Endothelial cell of umbilical vein (primary cell): ENCODE results near the gene ACBD3. TPM values are rescaled to one million over a fixed set of nuclear protein-coding genes. Genes with fewer than 3 reads are reported as not detected.

Source experiments
- BruUV-seq: library from RNA; stranded (reverse); fragments of 400-500 nt; replicated peaks from 2 replicates; lab custom pipeline; 2021; lab: Mats Ljungman, UMichigan
- CTCF ChIA-PET: fragments of 300-600, 350-600 bp; sonication (Branson Sonifier 250); formaldehyde crosslinking; loops from one replicate; lab custom pipeline; 2021; ENCODE audit warnings: antibody characterized with exemption, inconsistent platforms; lab: Charles Lee
- POLR2A ChIA-PET: fragments of 300-600, 350-600 bp; sonication (Branson Sonifier 250); formaldehyde crosslinking; loops from one replicate; lab custom pipeline; 2021; ENCODE audit warnings: antibody characterized with exemption, inconsistent platforms; lab: Charles Lee
- DNase-seq: peaks from one replicate; pipeline ENCODE4 v3.0.0-alpha.2; 2011; ENCODE audit warnings: low read depth, low spot score
- FAIRE-seq: peaks from 2 replicates; lab custom pipeline; 2011; peaks lifted over from hg19 to GRCh38; lab: Jason Lieb, UNC
- H2AFZ ChIP-seq: 2 replicates; pipeline ENCODE4 v1.6.0; 2012; ENCODE audit warnings: low read depth, low read length, control low read depth, inconsistent platforms
- H3K27ac ChIP-seq: 2 replicates; pipeline ENCODE4 v1.5.1; 2011; ENCODE audit warnings: low read depth, mild to moderate bottlenecking, control low read depth, low read length, moderate library complexity; ENCODE audit not compliant: insufficient read depth
- H3K27me3 ChIP-seq, 2 experiments: 2 replicates each; pipeline versions ENCODE4 v1.6.0 to v1.6.1; 2011; ENCODE audit warnings: low read length in 2 of 2, mixed read lengths in 1 of 2; ENCODE audit not compliant: control insufficient read depth in 2 of 2, insufficient read depth in 2 of 2
- H3K36me3 ChIP-seq, 2 experiments: 2 replicates in 1 of 2; 3 replicates in 1 of 2; pipeline ENCODE4 v1.5.1; 2011; ENCODE audit warnings: low read length in 2 of 2, mild to moderate bottlenecking in 1 of 2, moderate library complexity in 1 of 2; ENCODE audit not compliant: control insufficient read depth in 2 of 2, insufficient read depth in 2 of 2; ENCODE audit errors: extremely low read depth in 1 of 2
- H3K4me1 ChIP-seq: 3 replicates; pipeline ENCODE4 v1.5.1; 2011; ENCODE audit warnings: mild to moderate bottlenecking, low read length; ENCODE audit not compliant: control insufficient read depth, insufficient read depth; ENCODE audit errors: extremely low read depth
- H3K4me2 ChIP-seq: 2 replicates; pipeline ENCODE4 v1.6.1; 2011; ENCODE audit warnings: low read length, control low read depth, mixed read lengths; ENCODE audit not compliant: insufficient read depth
- H3K4me3 ChIP-seq, 3 experiments: fragments of 200-600 bp in 1 of 3; sonication (generic), shearing (Covaris generic) in 1 of 3; replicated peaks in 1 of 3; 2 replicates each; pipeline ENCODE4 v1.5.1; 2011 to 2016; ENCODE audit warnings: control low read depth in 3 of 3, low read length in 3 of 3, mild to moderate bottlenecking in 2 of 3, inconsistent platforms in 1 of 3, low read depth in 1 of 3, moderate library complexity in 1 of 3; ENCODE audit not compliant: insufficient read depth in 1 of 3
- H3K79me2 ChIP-seq: 2 replicates; pipeline ENCODE4 v1.6.0; 2012; ENCODE audit warnings: low read length, inconsistent platforms; ENCODE audit not compliant: control insufficient read depth, insufficient read depth
- H3K9ac ChIP-seq: replicated peaks from 2 replicates; pipeline ENCODE3; 2011; ENCODE audit warnings: low read length, control low read depth; ENCODE audit not compliant: insufficient read depth; ENCODE audit errors: extremely low read depth
- H3K9me1 ChIP-seq: replicated peaks from 3 replicates; pipeline ENCODE4 v1.6.0; 2011; ENCODE audit warnings: mild to moderate bottlenecking, low read length; ENCODE audit not compliant: control insufficient read depth, insufficient read depth; ENCODE audit errors: extremely low read depth
- H3K9me3 ChIP-seq: replicated peaks from 2 replicates; pipeline ENCODE4 v1.5.1; 2012; ENCODE audit warnings: low read length, inconsistent platforms; ENCODE audit not compliant: control insufficient read depth, insufficient read depth
- H4K20me1 ChIP-seq: replicated peaks from 2 replicates; pipeline ENCODE3; 2011; ENCODE audit warnings: mild to moderate bottlenecking, low read length; ENCODE audit not compliant: control insufficient read depth, insufficient read depth; ENCODE audit errors: extremely low read depth
- CTCF ChIP-seq, 2 donors: IDR thresholded peaks; 1 replicate in 1 of 2; 2 replicates in 1 of 2; pipeline ENCODE4 v1.5.1; 2011; ENCODE audit warnings: low read length in 2 of 2, mild to moderate bottlenecking in 2 of 2, moderate library complexity in 2 of 2, control low read depth in 1 of 2, inconsistent platforms in 1 of 2, low read depth in 1 of 2; ENCODE audit not compliant: insufficient read depth in 1 of 2; ENCODE audit errors: extremely low read depth in 1 of 2
- EZH2 ChIP-seq: IDR thresholded peaks from 2 replicates; pipeline ENCODE4 v1.6.1; 2012; ENCODE audit warnings: borderline replicate concordance, low read depth, mild to moderate bottlenecking, moderate library complexity, low read length, inconsistent platforms; ENCODE audit not compliant: severe bottlenecking
- FOS ChIP-seq: IDR thresholded peaks from 2 replicates; pipeline ENCODE4 v1.6.1; 2011; ENCODE audit warnings: mild to moderate bottlenecking, low read length, moderate library complexity, borderline replicate concordance; ENCODE audit not compliant: insufficient read depth
- GATA2 ChIP-seq: IDR thresholded peaks from 2 replicates; pipeline ENCODE4 v1.7.0; 2011; ENCODE audit warnings: low read depth, mild to moderate bottlenecking, moderate library complexity, mixed read lengths, low read length; ENCODE audit not compliant: insufficient read length, insufficient read depth
- JUN ChIP-seq: IDR thresholded peaks from 2 replicates; pipeline ENCODE4 v1.6.1; 2011; ENCODE audit warnings: borderline replicate concordance, low read depth; ENCODE audit not compliant: insufficient read length, insufficient read depth
- MAX ChIP-seq: IDR thresholded peaks from 2 replicates; pipeline ENCODE4 v1.6.1; 2011; ENCODE audit not compliant: insufficient read depth, insufficient read length
- MYC ChIP-seq: IDR thresholded peaks from one replicate; pipeline ENCODE4 v1.6.1; 2011; ENCODE audit warnings: mild to moderate bottlenecking, low read depth, low read length
- POLR2A ChIP-seq: IDR thresholded peaks from 2 replicates; pipeline ENCODE4 v1.6.1; 2012; ENCODE audit warnings: low read depth, mild to moderate bottlenecking, control low read depth, low read length
- POLR2AphosphoS5 ChIP-seq: IDR thresholded peaks from 2 replicates; pipeline ENCODE4 v1.6.1; 2012; ENCODE audit warnings: low read depth, mild to moderate bottlenecking, control low read depth, low read length, moderate library complexity; ENCODE audit not compliant: insufficient read depth
- dilution Hi-C: fragments of 300-500 bp; cut with MboI; formaldehyde crosslinking; loops from one replicate; pipeline ENCODE4 v1.15.0; 2019; ENCODE audit warnings: low sequenced_read_pairs; ENCODE audit not compliant: extremely low pct_ligation_motif_present
- intact Hi-C: fragments of 100-400 bp; cut with micrococcal nuclease; formaldehyde crosslinking; loops from one replicate; pipeline ENCODE4 v1.10.0; 2022
- polyA plus RNA-seq, 4 experiments: library from polyadenylated mRNA; depleted of rRNA in 3 of 4; stranded (reverse) in 3 of 4; unstranded in 1 of 4; fragments of >200 nt; gene quantifications; 2 replicates each; pipeline versions ENCODE4 v1.2.1 to v1.2.3, GENCODE V29; 2011 to 2012; ENCODE audit warnings: missing spikeins in 1 of 4
- total RNA-seq: library from RNA; stranded (reverse); gene quantifications from 2 replicates; pipeline ENCODE4 v1.2.3, GENCODE V29; 2021

Gene ACBD3
- total and polyA plus RNA-seq, 2 donors (not counting 3 experiments of a cell fraction or from before 2014, with no cell fraction given): 12.3 to 36.4 TPM

GRCh38 chr1:226119169-226119568 lies 67.4 kb downstream of the ACBD3 start:
- H3K79me2 ChIP-seq: no peaks in the 10 kb centered on the region
- no peak overlapping the region for H2AFZ ChIP-seq
- no peaks in the 10 kb centered on the region for H4K20me1 ChIP-seq
- peaks cover 0 to 2% of the 10 kb centered on the region in 2 experiments for H3K27me3 ChIP-seq
- no peak overlapping the region for H3K27ac ChIP-seq
- TF ChIP-seq GATA2 (no peak), POLR2AphosphoS5 (no peak), MYC (no peak), POLR2A (no peak), FOS (no peak), JUN (no peak), MAX (no peak), EZH2 (no peak), CTCF (IDR thresholded peaks at IDR 0.05; ENCODE audit: extremely low read depth in 1 of 2, insufficient read depth in 1 of 2, low read depth in 1 of 2, low read length in 2 of 2) (no peak)
- no TSS peak for BruUV-seq
- H3K9me3 ChIP-seq: no peaks in the 10 kb centered on the region
- DNase-seq (no peak), FAIRE-seq (no peak)
- intact Hi-C loops: no loop called here
- no peaks in the 10 kb centered on the region for H3K36me3 ChIP-seq
- no peaks in the 10 kb centered on the region for H3K9me1 ChIP-seq
- H3K4me3 ChIP-seq: no peak overlapping the region
- dilution Hi-C loops: no loop called here
- POLR2A ChIA-PET: no interaction called here
- CTCF ChIA-PET: interaction anchor here (1.0 to 5.7 kb wide), 3 partner anchors 9 to 54 kb away, joined by 3 to 139 read pairs (median 3); no protein-coding TSS in a partner anchor
- H3K4me2 ChIP-seq: no peak overlapping the region
- no peaks in the 10 kb centered on the region for H3K4me1 ChIP-seq
- H3K9ac ChIP-seq: no peak overlapping the region
